Loucy (cell line): ENCODE data around the gene GLRB.

Source experiments
- H2AFZ ChIP-seq: fragments of 200-600 bp; sonication (generic); 2 replicates; pipeline ENCODE4 v1.6.0; 2016; ENCODE audit warnings: antibody characterized with exemption, mild to moderate bottlenecking, low read length, moderate library complexity
- H3F3A ChIP-seq: fragments of 200-600 bp; 2 replicates; pipeline ENCODE4 v1.6.0; 2016; ENCODE audit warnings: antibody characterized with exemption, low read depth, mild to moderate bottlenecking
- H3K27me3 ChIP-seq: fragments of 200-600 bp; sonication (generic); 2 replicates; pipeline ENCODE4 v1.6.1; 2014; ENCODE audit warnings: low read length, mild to moderate bottlenecking; ENCODE audit not compliant: insufficient read depth, poor library complexity, severe bottlenecking
- H3K36me3 ChIP-seq: fragments of 200-600 bp; sonication (generic); 2 replicates; pipeline ENCODE4 v1.6.1; 2016; ENCODE audit warnings: low read length; ENCODE audit not compliant: insufficient read depth
- H3K4me1 ChIP-seq: fragments of 200-600 bp; sonication (generic); 2 replicates; pipeline ENCODE4 v1.5.1; 2014; ENCODE audit warnings: low read length, mild to moderate bottlenecking; ENCODE audit not compliant: insufficient read depth, poor library complexity, severe bottlenecking
- H3K4me2 ChIP-seq: fragments of 200-600 bp; sonication (generic); 2 replicates; pipeline ENCODE4 v1.6.0; 2014; ENCODE audit warnings: antibody characterized with exemption, low read length, low read depth, mild to moderate bottlenecking; ENCODE audit not compliant: poor library complexity, severe bottlenecking
- H3K4me3 ChIP-seq: fragments of 200-600 bp; sonication (generic); 2 replicates; pipeline ENCODE4 v1.5.1; 2014; ENCODE audit warnings: low read length, mild to moderate bottlenecking, mixed read lengths; ENCODE audit not compliant: poor library complexity, severe bottlenecking
- H3K79me2 ChIP-seq: fragments of 200-600 bp; sonication (generic); 2 replicates; pipeline ENCODE4 v1.6.1; 2014; ENCODE audit warnings: low read length; ENCODE audit not compliant: insufficient read depth
- H3K9ac ChIP-seq: fragments of 200-600 bp; sonication (generic); 2 replicates; pipeline ENCODE4 v1.6.0; 2014; ENCODE audit warnings: mild to moderate bottlenecking, low read depth, low read length, moderate library complexity; ENCODE audit not compliant: poor library complexity, severe bottlenecking
- H3K9me2 ChIP-seq: fragments of 200-600 bp; sonication (generic); replicated peaks from 2 replicates; pipeline ENCODE4 v1.6.1; 2016; ENCODE audit warnings: low read depth, low read length, mixed read lengths
- H3K9me3 ChIP-seq: fragments of 200-600 bp; sonication (generic); 2 replicates; pipeline ENCODE4 v1.6.1; 2014; ENCODE audit warnings: mild to moderate bottlenecking, antibody characterized with exemption, low read length, low read depth; ENCODE audit not compliant: insufficient read depth
- H4K20me1 ChIP-seq: fragments of 200-600 bp; sonication (generic); 2 replicates; pipeline ENCODE4 v1.6.0; 2014; ENCODE audit warnings: antibody characterized with exemption, low read length, mild to moderate bottlenecking; ENCODE audit not compliant: insufficient read depth, poor library complexity, severe bottlenecking
- EZH2phosphoT487 ChIP-seq: fragments of 200-600 bp; IDR thresholded peaks from 2 replicates; pipeline ENCODE4 v1.6.1; 2018; ENCODE audit warnings: antibody characterized with exemption, mild to moderate bottlenecking, moderate library complexity, borderline replicate concordance
- TF ChIP-seq, protein P1 (sequence below): fragments of 200-600 bp; sonication (generic); conservative IDR thresholded peaks from 2 replicates; pipeline ENCODE4 v1.5.1; 2014; ENCODE audit warnings: mild to moderate bottlenecking, antibody characterized with exemption, low read length

GLRB gene

DNA sequence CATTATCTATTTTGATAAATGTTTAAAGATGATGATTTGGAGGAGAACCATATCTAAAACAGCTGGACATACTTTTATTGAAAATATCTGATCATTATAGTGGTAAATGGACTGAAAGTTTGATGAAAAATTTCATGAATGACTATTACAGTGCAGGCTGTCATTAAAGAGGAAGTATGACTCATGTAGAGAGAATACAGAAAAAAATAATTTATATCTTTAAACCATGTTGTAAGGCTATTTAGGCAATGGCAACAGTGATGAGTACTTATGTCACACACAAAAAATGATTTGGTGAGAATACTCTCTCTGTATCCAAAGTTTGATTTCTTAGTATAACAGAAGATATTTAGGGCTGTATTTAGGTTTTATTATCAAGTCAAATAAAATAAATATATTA is 3.9 kb upstream of the GLRB start:
- Histone ChIP-seq H3K4me2 (no peak overlapping the region), H3K27me3 (no peaks in the 10 kb centered on the region), H3K79me2 (no peaks in the 10 kb centered on the region), H3K9me3 (no peaks in the 10 kb centered on the region), H2AFZ (no peak overlapping the region), H3K36me3 (no peaks in the 10 kb centered on the region), H3K4me1 (no peaks in the 10 kb centered on the region), H3F3A (no peaks in the 10 kb centered on the region), H4K20me1 (no peaks in the 10 kb centered on the region), H3K4me3 (no peak overlapping the region), H3K9me2 (no peaks in the 10 kb centered on the region), H3K9ac (no peak overlapping the region)
- TF ChIP-seq, protein P1, sequence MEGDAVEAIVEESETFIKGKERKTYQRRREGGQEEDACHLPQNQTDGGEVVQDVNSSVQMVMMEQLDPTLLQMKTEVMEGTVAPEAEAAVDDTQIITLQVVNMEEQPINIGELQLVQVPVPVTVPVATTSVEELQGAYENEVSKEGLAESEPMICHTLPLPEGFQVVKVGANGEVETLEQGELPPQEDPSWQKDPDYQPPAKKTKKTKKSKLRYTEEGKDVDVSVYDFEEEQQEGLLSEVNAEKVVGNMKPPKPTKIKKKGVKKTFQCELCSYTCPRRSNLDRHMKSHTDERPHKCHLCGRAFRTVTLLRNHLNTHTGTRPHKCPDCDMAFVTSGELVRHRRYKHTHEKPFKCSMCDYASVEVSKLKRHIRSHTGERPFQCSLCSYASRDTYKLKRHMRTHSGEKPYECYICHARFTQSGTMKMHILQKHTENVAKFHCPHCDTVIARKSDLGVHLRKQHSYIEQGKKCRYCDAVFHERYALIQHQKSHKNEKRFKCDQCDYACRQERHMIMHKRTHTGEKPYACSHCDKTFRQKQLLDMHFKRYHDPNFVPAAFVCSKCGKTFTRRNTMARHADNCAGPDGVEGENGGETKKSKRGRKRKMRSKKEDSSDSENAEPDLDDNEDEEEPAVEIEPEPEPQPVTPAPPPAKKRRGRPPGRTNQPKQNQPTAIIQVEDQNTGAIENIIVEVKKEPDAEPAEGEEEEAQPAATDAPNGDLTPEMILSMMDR, result no peak
- TF ChIP-seq EZH2phosphoT487, result no peak

DNA sequence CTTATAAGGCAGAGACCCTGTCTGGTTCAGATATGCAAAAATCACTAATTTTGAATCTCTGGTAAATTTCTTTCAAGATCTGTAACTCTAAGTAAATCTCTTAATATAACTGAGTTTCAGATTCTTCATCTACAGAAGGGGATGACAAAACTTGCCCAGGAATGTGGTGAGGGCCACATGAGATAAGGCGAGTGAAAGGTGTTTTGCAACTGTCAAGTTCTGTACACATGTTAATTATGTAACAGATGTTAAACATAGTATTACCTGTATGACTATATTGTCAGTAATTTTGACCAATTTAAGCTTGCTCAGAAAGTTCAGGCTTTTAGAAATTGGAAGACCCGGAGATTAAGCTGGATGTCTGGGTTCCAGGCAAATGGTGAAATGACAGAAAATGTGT is 549 bp upstream of the GLRB start:
- H3K9ac ChIP-seq, result no peak overlapping the region
- no peak overlapping the region for H3K4me2 ChIP-seq
- no peaks in the 10 kb centered on the region for H3K9me2 ChIP-seq
- H3K9me3 ChIP-seq, result no peaks in the 10 kb centered on the region
- H3K36me3 ChIP-seq, result no peaks in the 10 kb centered on the region
- no peak overlapping the region for H2AFZ ChIP-seq
- H3K27me3 ChIP-seq, result no peaks in the 10 kb centered on the region
- H3K4me3 ChIP-seq, result no peak overlapping the region
- no peaks in the 10 kb centered on the region for H3K4me1 ChIP-seq
- TF ChIP-seq, protein P1, result no peak
- no peak for TF ChIP-seq EZH2phosphoT487
- H4K20me1 ChIP-seq, result no peaks in the 10 kb centered on the region
- H3F3A ChIP-seq, result no peaks in the 10 kb centered on the region
- H3K79me2 ChIP-seq, result no peaks in the 10 kb centered on the region

DNA sequence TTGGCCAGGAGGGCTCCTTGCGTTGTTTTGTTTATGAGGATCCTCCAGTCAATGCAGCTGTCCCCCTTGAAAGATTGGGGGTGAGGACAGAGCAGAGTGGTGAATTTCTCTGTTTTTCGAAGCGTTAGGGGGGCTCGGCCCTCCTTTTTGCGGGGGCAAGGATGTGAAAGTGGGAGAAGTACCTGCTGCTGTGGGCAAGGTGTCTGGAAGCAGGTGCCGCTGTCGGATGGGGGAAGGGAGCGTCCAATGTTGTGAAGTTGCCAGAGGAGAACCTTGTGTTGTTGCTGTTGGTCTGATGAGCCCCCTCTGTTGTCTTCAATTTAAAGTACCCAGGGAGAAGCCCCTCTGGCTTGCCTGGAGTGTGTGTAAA is 613 bp downstream of the GLRB start:
- Histone ChIP-seq H3K9me2 (no peaks in the 10 kb centered on the region), H3K4me2 (no peak overlapping the region), H3K9ac (no peak overlapping the region), H3K9me3 (no peaks in the 10 kb centered on the region), H4K20me1 (no peaks in the 10 kb centered on the region), H3K4me1 (no peaks in the 10 kb centered on the region), H3K27me3 (no peaks in the 10 kb centered on the region), H3K79me2 (no peaks in the 10 kb centered on the region), H3K36me3 (no peaks in the 10 kb centered on the region), H3K4me3 (no peak overlapping the region), H3F3A (no peaks in the 10 kb centered on the region), H2AFZ (no peak overlapping the region)
- TF ChIP-seq, protein P1, result no peak
- no peak for TF ChIP-seq EZH2phosphoT487
